Erythroblast (primary cell): ENCODE data around the gene CDC14A.

Source experiments
- GATA1 ChIP-seq: IDR thresholded peaks from 2 replicates; pipeline ENCODE4 v1.6.1; 2011; ENCODE audit warnings: low read depth, mild to moderate bottlenecking, control low read depth, low read length, moderate library complexity
- POLR2A ChIP-seq: IDR thresholded peaks from 2 replicates; pipeline ENCODE4 v1.6.1; 2011; ENCODE audit warnings: mild to moderate bottlenecking, low read length

DNA sequence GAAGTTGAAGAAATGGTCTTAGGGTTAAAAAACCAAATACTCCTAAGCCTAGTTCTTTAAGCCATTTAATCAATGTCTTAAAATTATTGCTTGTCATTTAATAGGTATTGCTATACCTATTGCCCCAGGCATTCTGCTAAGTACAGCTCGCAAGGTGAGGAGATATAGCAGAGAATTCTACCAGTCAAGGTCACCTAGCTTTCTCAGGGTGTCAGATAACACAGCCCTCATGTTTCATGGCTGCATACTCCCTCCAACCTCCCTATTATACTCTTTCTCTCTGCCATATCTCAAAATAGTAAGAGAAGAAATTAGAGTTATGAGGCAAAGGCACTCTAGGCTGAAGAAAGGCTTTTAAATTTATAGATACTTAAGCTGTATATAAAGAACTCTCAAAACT lies 117.3 kb downstream of the CDC14A start:
- TF ChIP-seq POLR2A (no peak), GATA1 (no peak)
